Activated B cell treated with CpG ODN at 0.5 μM for 24 hours (primary cell): ENCODE measurements around the gene MAML3. TPM values are rescaled to one million over a fixed set of nuclear protein-coding genes. Genes with fewer than 3 reads are reported as not detected.

Experiments used
- ATAC-seq: fragments of 200-7000 bp; cut with Tn5 transposase; one replicate; pipeline ENCODE4 v1.10.0; 2021; ENCODE audit warnings: low read depth, mild to moderate bottlenecking, moderate library complexity
- CTCF ChIA-PET: fragments of 350-600 bp; sonication (Branson Sonifier 250); formaldehyde crosslinking; loops from one replicate; lab custom pipeline; 2021; ENCODE audit warnings: antibody characterized with exemption; lab: Charles Lee
- POLR2A ChIA-PET: fragments of 350-600 bp; sonication (Branson Sonifier 250); formaldehyde crosslinking; loops from one replicate; lab custom pipeline; 2021; ENCODE audit warnings: antibody characterized with exemption; lab: Charles Lee
- DNase-seq: peaks from one replicate; pipeline ENCODE4 v3.0.0; 2022
- H3K27ac Mint-ChIP-seq: one replicate; pipeline ENCODE4 v1.8.0; 2020; ENCODE audit warnings: mixed read lengths
- H3K27me3 Mint-ChIP-seq: one replicate; pipeline ENCODE4 v1.8.0; 2021; ENCODE audit warnings: mixed read lengths
- H3K36me3 Mint-ChIP-seq: one replicate; pipeline ENCODE4 v1.8.0; 2021; ENCODE audit warnings: low read depth, mixed read lengths
- H3K4me1 Mint-ChIP-seq: one replicate; pipeline ENCODE4 v1.8.0; 2021; ENCODE audit warnings: mixed read lengths
- H3K4me3 Mint-ChIP-seq: one replicate; pipeline ENCODE4 v1.8.0; 2020; ENCODE audit warnings: mild to moderate bottlenecking, mixed read lengths
- H3K9me3 Mint-ChIP-seq: one replicate; pipeline ENCODE4 v1.8.0; 2020; ENCODE audit warnings: mixed read lengths
- CTCF ChIP-seq: fragments of 200-600 bp; IDR thresholded peaks from one replicate; pipeline ENCODE4 v1.8.0; 2022; ENCODE audit warnings: antibody characterized with exemption, mild to moderate bottlenecking
- intact Hi-C: fragments of 100-400 bp; cut with micrococcal nuclease; formaldehyde crosslinking; loops from one replicate; pipeline ENCODE4 v1.15.1; 2024
- total RNA-seq: library from RNA; stranded (reverse); gene quantifications from 2 replicates; pipeline ENCODE4 v1.2.3, GENCODE V29; 2022

MAML3 gene
- total RNA-seq, 1 donor from 2014 or later = 2.6 TPM

- no peaks in the 10 kb centered on the region for H3K36me3 Mint-ChIP-seq
- no peaks in the 10 kb centered on the region for H3K9me3 Mint-ChIP-seq
- intact Hi-C loops = loop anchor here (1.0 to 2.0 kb wide), 3 partner anchors 318 to 592 kb away; no protein-coding TSS in a partner anchor
- H3K27me3 Mint-ChIP-seq = peaks cover 13% of the 10 kb centered on the region
- DNase-seq (no peak), ATAC-seq (no peak)
- no peak for TF ChIP-seq CTCF
- peak overlapping the region; percentile 76 for H3K4me3 Mint-ChIP-seq
- POLR2A ChIA-PET = no interaction called here
- H3K4me1 Mint-ChIP-seq = peaks cover 15% of the 10 kb centered on the region
- CTCF ChIA-PET = interaction anchor here (0.7 to 5.6 kb wide), 7 partner anchors 315 to 875 kb away, joined by 3 to 42 read pairs (median 4); no protein-coding TSS in a partner anchor
- peak overlapping the region; percentile 14 for H3K27ac Mint-ChIP-seq
Observed at GRCh38 chr4:139734201-139734874, 419.6 kb downstream of the MAML3 start.

GRCh38 chr4:139732991-139733570, 420.9 kb downstream of the MAML3 start:
- no peak for ATAC-seq
- ChIA-PET CTCF (interaction anchor here (1.6 to 5.6 kb wide), 3 partner anchors 316 to 627 kb away, joined by 8 to 42 read pairs (median 8); no protein-coding TSS in a partner anchor), POLR2A (no interaction called here)
- Mint-ChIP-seq H3K9me3 (no peaks in the 10 kb centered on the region), H3K27ac (no peak overlapping the region), H3K4me1 (peaks cover 15% of the 10 kb centered on the region), H3K36me3 (no peaks in the 10 kb centered on the region), H3K27me3 (peaks cover 13% of the 10 kb centered on the region), H3K4me3 (no peak overlapping the region)
- DNase-seq = no peak
- intact Hi-C loops = no loop called here
- TF ChIP-seq CTCF = no peak

- ChIA-PET CTCF (no interaction called here), POLR2A (no interaction called here)
- H3K4me3 Mint-ChIP-seq = no peak overlapping the region
- no peaks in the 10 kb centered on the region for H3K36me3 Mint-ChIP-seq
- peaks cover 9% of the 10 kb centered on the region for H3K27me3 Mint-ChIP-seq
- no peak for TF ChIP-seq CTCF
- ATAC-seq (no peak), DNase-seq (no peak)
- intact Hi-C loops = no loop called here
- no peaks in the 10 kb centered on the region for H3K9me3 Mint-ChIP-seq
- H3K4me1 Mint-ChIP-seq = no peaks in the 10 kb centered on the region
- no peak overlapping the region for H3K27ac Mint-ChIP-seq
Observed at GRCh38 chr4:139728840-139729239, 425.1 kb downstream of the MAML3 start.

- no peaks in the 10 kb centered on the region for H3K9me3 Mint-ChIP-seq
- H3K4me3 Mint-ChIP-seq = no peak overlapping the region
- intact Hi-C loops = no loop called here
- POLR2A ChIA-PET = interaction anchor here (0.6 kb wide), 1 partner anchor 478 kb away, joined by 14 read pairs; no protein-coding TSS in a partner anchor
- no peak for ATAC-seq
- CTCF ChIA-PET = no interaction called here
- no peak for DNase-seq
- no peaks in the 10 kb centered on the region for H3K36me3 Mint-ChIP-seq
- no peak overlapping the region for H3K27ac Mint-ChIP-seq
- no peaks in the 10 kb centered on the region for H3K4me1 Mint-ChIP-seq
- no peak for TF ChIP-seq CTCF
- H3K27me3 Mint-ChIP-seq = peaks cover 7% of the 10 kb centered on the region
Observed at GRCh38 chr4:139728146-139728545, 425.8 kb downstream of the MAML3 start.

- no peak for ATAC-seq
Observed at GRCh38 chr4:139726615-139727014, 427.4 kb downstream of the MAML3 start.

More at GRCh38 chr4:139726615-139727014, 427.4 kb downstream of the MAML3 start:
- H3K27ac Mint-ChIP-seq = no peak overlapping the region
- no peak for TF ChIP-seq CTCF
- H3K4me3 Mint-ChIP-seq = no peak overlapping the region
- ChIA-PET POLR2A (no interaction called here), CTCF (no interaction called here)
- H3K9me3 Mint-ChIP-seq = no peaks in the 10 kb centered on the region
- no peaks in the 10 kb centered on the region for H3K36me3 Mint-ChIP-seq
- no peaks in the 10 kb centered on the region for H3K4me1 Mint-ChIP-seq
- intact Hi-C loops = no loop called here
- no peak for DNase-seq
- H3K27me3 Mint-ChIP-seq = no peaks in the 10 kb centered on the region
